GM12873 (cell line): ENCODE data around the gene SLC26A11.

Experiments
- CTCF ChIP-seq: IDR thresholded peaks from 2 replicates; pipeline ENCODE4 v1.5.1; 2012; ENCODE audit warnings: low read depth, mild to moderate bottlenecking, moderate library complexity, low read length, control low read depth; ENCODE audit not compliant: insufficient read depth; ENCODE audit errors: missing control alignments

Gene SLC26A11

GRCh38 chr17:80236911-80237310 is 16.7 kb downstream of the SLC26A11 start:
- no peak for TF ChIP-seq CTCF

GRCh38 chr17:80237386-80237785 is 17.2 kb downstream of the SLC26A11 start:
- TF ChIP-seq CTCF = no peak

- TF ChIP-seq CTCF = no peak
These were observed 22.3 kb downstream of the SLC26A11 start for GRCh38 chr17:80242505-80242904.

GRCh38 chr17:80243526-80244433 is 23.6 kb downstream of the SLC26A11 start:
- no peak for TF ChIP-seq CTCF

- no peak for TF ChIP-seq CTCF
These were observed 24.8 kb downstream of the SLC26A11 start for GRCh38 chr17:80244871-80245509.

- no peak for TF ChIP-seq CTCF
These were observed 25.5 kb downstream of the SLC26A11 start for GRCh38 chr17:80245566-80246265.

GRCh38 chr17:80246266-80246681 is 26.0 kb downstream of the SLC26A11 start:
- no peak for TF ChIP-seq CTCF
